Sigmoid colon (tissue), 7 donors: Measurements from ENCODE around the gene TOP3B. TPM values are rescaled to one million over a fixed set of nuclear protein-coding genes. Genes with fewer than 3 reads are reported as not detected.

Experiments used
- DNase-seq: peaks from one replicate; pipeline ENCODE4 v3.0.0-alpha.2; 2019
- H3K27ac ChIP-seq, 4 donors: fragments of 200-600 bp; sonication (generic); one replicate each; pipeline ENCODE4 v1.5.1; 2016 to 2019; ENCODE audit warnings: mild to moderate bottlenecking in 1 of 4
- H3K27me3 ChIP-seq, 3 donors: fragments of 200-600 bp; sonication (generic); one replicate each; pipeline ENCODE4 v1.5.1; 2019; ENCODE audit warnings: mild to moderate bottlenecking in 1 of 3
- H3K36me3 ChIP-seq, 4 donors: fragments of 200-600 bp; sonication (generic); one replicate each; pipeline ENCODE4 v1.5.1; 2016 to 2019
- H3K4me1 ChIP-seq, 4 donors: fragments of 200-600 bp; sonication (generic); one replicate each; pipeline ENCODE4 v1.5.1; 2017 to 2019
- H3K4me3 ChIP-seq, 4 donors: fragments of 200-600 bp; sonication (generic); one replicate each; pipeline ENCODE4 v1.5.1; 2017 to 2019; ENCODE audit warnings: mild to moderate bottlenecking in 2 of 4, moderate library complexity in 1 of 4
- H3K9me3 ChIP-seq, 4 donors: fragments of 200-600 bp in 3 of 4; sonication (generic) in 3 of 4; one replicate each; pipeline versions ENCODE4 v1.5.1 to v1.6.1; 2013 to 2019
- EP300 ChIP-seq, 4 donors: sonication (generic); formaldehyde crosslinking; IDR thresholded peaks; one replicate each; pipeline ENCODE4 v1.6.1; 2017; ENCODE audit warnings: antibody characterized with exemption in 4 of 4
- POLR2A ChIP-seq, 2 donors: fragments of 450-650 bp; IDR thresholded peaks; one replicate each; pipeline ENCODE4 v1.6.1; 2016; ENCODE audit warnings: antibody characterized with exemption in 2 of 2, mild to moderate bottlenecking in 2 of 2, moderate library complexity in 2 of 2
- POLR2AphosphoS5 ChIP-seq, 4 donors: sonication (generic); formaldehyde crosslinking; IDR thresholded peaks; one replicate each; pipeline ENCODE4 v1.6.1; 2017; ENCODE audit warnings: antibody characterized with exemption in 4 of 4
- WGBS, 2 donors: extraction: QIAGEN DNeasy Blood & Tissue Kit; methylation state at CpG; one replicate each; pipeline ENCODE4 v1.1.7; 2013; 5-methylcytosine and 5-hydroxymethylcytosine counted together
- intact Hi-C: fragments of 100-400 bp; cut with DNase I; formaldehyde crosslinking; loops from one replicate; pipeline ENCODE4 v1.15.1; 2023
- polyA plus RNA-seq, 3 donors: library from polyadenylated mRNA; stranded (reverse); fragments of 200-250 nt; gene quantifications; one replicate each; pipeline ENCODE4 v1.2.3, GENCODE V29; 2013
- total RNA-seq, 4 donors: library from RNA; depleted of rRNA; stranded (reverse); fragments of >200 nt; gene quantifications; one replicate each; pipeline ENCODE4 v1.1.0, GENCODE V29; 2016
- TF ChIP-seq, protein P1 (sequence below), 4 experiments: fragments of 450-650 bp in 3 of 4; fragments of 200-600 bp in 1 of 4; IDR thresholded peaks; one replicate each; pipeline ENCODE4 v1.5.1; 2016 to 2019; ENCODE audit warnings: antibody characterized with exemption in 4 of 4, mild to moderate bottlenecking in 3 of 4, moderate library complexity in 2 of 4
- donor health status: healthy with polysubstance abuse.
- donor health status: Bipolar disorder and iron deficiency.
- donor health status: healthy.

TOP3B gene
- total and polyA plus RNA-seq, 7 donors, result 3.5 to 45.1 (median 17.9) TPM

DNA sequence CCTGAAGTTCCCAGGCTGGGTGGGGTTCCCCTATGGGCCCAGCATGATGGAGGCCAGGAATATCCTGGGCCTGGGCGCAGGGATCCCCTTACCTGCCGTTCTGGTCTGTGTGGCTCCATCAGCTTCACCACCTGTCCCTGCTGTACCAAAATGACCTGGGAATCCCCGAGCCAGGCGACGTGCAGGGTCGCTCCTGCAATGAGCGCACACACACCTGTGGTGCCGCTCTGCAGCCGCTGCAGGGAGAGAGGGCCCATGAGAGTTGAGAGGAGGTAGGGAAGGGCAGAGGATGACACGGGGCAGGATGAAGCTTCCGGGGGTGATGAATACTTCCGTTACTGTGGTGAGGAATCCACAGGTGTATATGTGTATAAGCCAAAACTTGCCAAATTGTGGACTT, 51.5 kb downstream of the TOP3B start:
- WGBS, 2 donors, result 91 to 97% methylated on average over 12 of the region's 12 CpGs
- no peak overlapping the region for H3K27ac ChIP-seq
- no peaks in the 10 kb centered on the region for H3K9me3 ChIP-seq
- H3K4me1 ChIP-seq, result peaks cover 0 to 7% (median 2%) of the 10 kb centered on the region in 4 donors
- H3K27me3 ChIP-seq, result no peaks in the 10 kb centered on the region
- H3K36me3 ChIP-seq, result peaks cover 36 to 91% (median 51%) of the 10 kb centered on the region in 4 donors
- TF ChIP-seq POLR2AphosphoS5 (IDR thresholded peaks at IDR 0.05), result no peak
- no peak for TF ChIP-seq EP300 (IDR thresholded peaks at IDR 0.05)
- DNase-seq, result no peak
- intact Hi-C loops, result no loop called here
- no peak overlapping the region for H3K4me3 ChIP-seq

GRCh38 chr22:21929253-21929652, 53.3 kb downstream of the TOP3B start:
- Histone ChIP-seq H3K4me1 (no peaks in the 10 kb centered on the region), H3K36me3 (peaks cover 32 to 94% (median 50%) of the 10 kb centered on the region in 4 donors), H3K4me3 (no peak overlapping the region), H3K27me3 (no peaks in the 10 kb centered on the region), H3K9me3 (no peaks in the 10 kb centered on the region), H3K27ac (no peak overlapping the region)
- WGBS, 2 donors, result 95 to 96% methylated on average over 6 of the region's 6 CpGs
- intact Hi-C loops, result no loop called here
- no peak for TF ChIP-seq POLR2A (IDR thresholded peaks at IDR 0.05)
- no peak for TF ChIP-seq POLR2AphosphoS5 (IDR thresholded peaks at IDR 0.05)
- no peak for TF ChIP-seq EP300 (IDR thresholded peaks at IDR 0.05)
- TF ChIP-seq, protein P1, sequence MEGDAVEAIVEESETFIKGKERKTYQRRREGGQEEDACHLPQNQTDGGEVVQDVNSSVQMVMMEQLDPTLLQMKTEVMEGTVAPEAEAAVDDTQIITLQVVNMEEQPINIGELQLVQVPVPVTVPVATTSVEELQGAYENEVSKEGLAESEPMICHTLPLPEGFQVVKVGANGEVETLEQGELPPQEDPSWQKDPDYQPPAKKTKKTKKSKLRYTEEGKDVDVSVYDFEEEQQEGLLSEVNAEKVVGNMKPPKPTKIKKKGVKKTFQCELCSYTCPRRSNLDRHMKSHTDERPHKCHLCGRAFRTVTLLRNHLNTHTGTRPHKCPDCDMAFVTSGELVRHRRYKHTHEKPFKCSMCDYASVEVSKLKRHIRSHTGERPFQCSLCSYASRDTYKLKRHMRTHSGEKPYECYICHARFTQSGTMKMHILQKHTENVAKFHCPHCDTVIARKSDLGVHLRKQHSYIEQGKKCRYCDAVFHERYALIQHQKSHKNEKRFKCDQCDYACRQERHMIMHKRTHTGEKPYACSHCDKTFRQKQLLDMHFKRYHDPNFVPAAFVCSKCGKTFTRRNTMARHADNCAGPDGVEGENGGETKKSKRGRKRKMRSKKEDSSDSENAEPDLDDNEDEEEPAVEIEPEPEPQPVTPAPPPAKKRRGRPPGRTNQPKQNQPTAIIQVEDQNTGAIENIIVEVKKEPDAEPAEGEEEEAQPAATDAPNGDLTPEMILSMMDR (IDR thresholded peaks at IDR 0.05), result no peak
- no peak for DNase-seq

DNA sequence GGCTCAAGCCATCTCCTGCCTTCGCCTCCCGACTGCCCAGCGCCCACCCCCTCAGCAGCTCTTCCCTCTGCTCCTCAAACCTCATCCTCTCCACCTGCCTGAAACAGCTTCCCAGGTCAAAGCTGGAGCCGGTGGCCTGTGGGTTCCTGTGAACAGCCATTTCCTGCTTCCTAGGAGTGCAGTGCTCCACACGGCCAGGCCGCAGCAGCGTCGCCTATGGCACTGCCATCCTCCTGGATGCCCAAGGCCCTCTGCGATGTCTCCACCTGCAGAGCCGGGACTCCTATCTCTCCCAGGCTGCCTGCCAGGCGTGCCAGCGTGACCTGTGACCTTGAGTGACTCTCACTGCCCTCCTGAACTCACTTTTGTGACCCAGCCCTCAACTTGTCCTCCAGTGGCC, 54.5 kb downstream of the TOP3B start:
- 80 to 88% methylated on average over 12 of the region's 12 CpGs for WGBS, 2 donors

GRCh38 chr22:21927174-21927823, 55.3 kb downstream of the TOP3B start:
- intact Hi-C loops, result no loop called here
- Histone ChIP-seq H3K27ac (no peak overlapping the region), H3K36me3 (peaks cover 17 to 93% (median 33%) of the 10 kb centered on the region in 4 donors), H3K4me1 (no peaks in the 10 kb centered on the region), H3K9me3 (no peaks in the 10 kb centered on the region), H3K4me3 (no peak overlapping the region), H3K27me3 (no peaks in the 10 kb centered on the region)
- TF ChIP-seq, protein P1 (IDR thresholded peaks at IDR 0.05), result no peak
- TF ChIP-seq POLR2AphosphoS5 (IDR thresholded peaks at IDR 0.05) (no peak), EP300 (IDR thresholded peaks at IDR 0.05) (no peak), POLR2A (IDR thresholded peaks at IDR 0.05) (no peak)
- DNase-seq, result no peak
- WGBS, 2 donors, result 82 to 91% methylated on average over 16 of the region's 16 CpGs

More for the DNA sequence above, 54.5 kb downstream of the TOP3B start:
- H3K27me3 ChIP-seq, result no peaks in the 10 kb centered on the region
- no peak overlapping the region for H3K4me3 ChIP-seq
- intact Hi-C loops, result no loop called here
- no peak for DNase-seq
- H3K4me1 ChIP-seq, result no peaks in the 10 kb centered on the region
- H3K36me3 ChIP-seq, result peaks cover 24 to 93% (median 40%) of the 10 kb centered on the region in 4 donors
- no peaks in the 10 kb centered on the region for H3K9me3 ChIP-seq
- no peak overlapping the region for H3K27ac ChIP-seq
- TF ChIP-seq, protein P1 (IDR thresholded peaks at IDR 0.05), result no peak
- TF ChIP-seq POLR2A (IDR thresholded peaks at IDR 0.05) (no peak), POLR2AphosphoS5 (IDR thresholded peaks at IDR 0.05) (no peak), EP300 (IDR thresholded peaks at IDR 0.05) (no peak)

GRCh38 chr22:21926728-21927127, 55.9 kb downstream of the TOP3B start:
- Histone ChIP-seq H3K36me3 (peaks cover 15 to 89% (median 30%) of the 10 kb centered on the region in 4 donors), H3K27ac (no peak overlapping the region), H3K4me3 (no peak overlapping the region), H3K27me3 (no peaks in the 10 kb centered on the region), H3K4me1 (no peaks in the 10 kb centered on the region), H3K9me3 (no peaks in the 10 kb centered on the region)
- DNase-seq, result no peak
- TF ChIP-seq POLR2A (IDR thresholded peaks at IDR 0.05) (no peak), EP300 (IDR thresholded peaks at IDR 0.05) (no peak), POLR2AphosphoS5 (IDR thresholded peaks at IDR 0.05) (no peak)
- TF ChIP-seq, protein P1 (IDR thresholded peaks at IDR 0.05), result no peak
- 90 to 94% methylated on average over 4 of the region's 4 CpGs for WGBS, 2 donors
- intact Hi-C loops, result no loop called here
